Effector memory CD8-positive, alpha-beta T cell (primary cell): ENCODE measurements around the gene COPS9.

Experiments used
- ATAC-seq: fragments of 150-1000 bp; cut with Tn5 transposase; replicated peaks from 2 replicates; pipeline ENCODE4 v1.10.0; 2021; ENCODE audit warnings: mild to moderate bottlenecking, moderate library complexity
- DNase-seq, 3 experiments: peaks; one replicate each; pipeline ENCODE4 v3.0.0; 2021
- H3K27ac Mint-ChIP-seq, 2 donors: one replicate each; pipeline ENCODE4 v1.8.0; 2022; ENCODE audit warnings: mild to moderate bottlenecking in 2 of 2, mixed read lengths in 2 of 2, moderate library complexity in 2 of 2
- H3K27me3 Mint-ChIP-seq, 2 donors: one replicate each; pipeline ENCODE4 v1.8.0; 2022; ENCODE audit warnings: mixed read lengths in 2 of 2
- H3K36me3 Mint-ChIP-seq: one replicate; pipeline ENCODE4 v1.8.0; 2022; ENCODE audit warnings: mild to moderate bottlenecking, moderate library complexity, mixed read lengths; ENCODE audit not compliant: insufficient read depth
- H3K4me1 Mint-ChIP-seq, 2 donors: one replicate each; pipeline ENCODE4 v1.8.0; 2022; ENCODE audit warnings: low read depth in 2 of 2, mixed read lengths in 2 of 2
- H3K4me3 Mint-ChIP-seq, 2 donors: one replicate each; pipeline ENCODE4 v1.8.0; 2022; ENCODE audit warnings: mild to moderate bottlenecking in 2 of 2, mixed read lengths in 2 of 2, moderate library complexity in 2 of 2
- H3K9me3 Mint-ChIP-seq, 2 donors: one replicate each; pipeline ENCODE4 v1.8.0; 2022; ENCODE audit warnings: mixed read lengths in 2 of 2

Gene COPS9

GRCh38 chr2:240131941-240132650 is 4.0 kb downstream of the COPS9 start:
- Mint-ChIP-seq H3K4me1 (peaks cover 23 to 25% of the 10 kb centered on the region in 2 donors), H3K4me3 (no peak overlapping the region), H3K27ac (no peak overlapping the region), H3K36me3 (peaks cover 24% of the 10 kb centered on the region), H3K27me3 (no peaks in the 10 kb centered on the region), H3K9me3 (no peaks in the 10 kb centered on the region)
- DNase-seq (no peak), ATAC-seq (no peak)

GRCh38 chr2:240131296-240131695 is 4.8 kb downstream of the COPS9 start:
- ATAC-seq (no peak), DNase-seq (no peak)
- Mint-ChIP-seq H3K27ac (no peak overlapping the region), H3K36me3 (peaks cover 24% of the 10 kb centered on the region), H3K4me1 (peaks cover 19 to 22% of the 10 kb centered on the region in 2 donors), H3K27me3 (no peaks in the 10 kb centered on the region), H3K9me3 (no peaks in the 10 kb centered on the region), H3K4me3 (no peak overlapping the region)

- H3K36me3 Mint-ChIP-seq: peaks cover 24% of the 10 kb centered on the region
- no peaks in the 10 kb centered on the region for H3K27me3 Mint-ChIP-seq
- H3K4me1 Mint-ChIP-seq: peaks cover 14 to 21% of the 10 kb centered on the region in 2 donors
- ATAC-seq (no peak), DNase-seq (no peak)
- H3K9me3 Mint-ChIP-seq: no peaks in the 10 kb centered on the region
- no peak overlapping the region for H3K4me3 Mint-ChIP-seq
- no peak overlapping the region for H3K27ac Mint-ChIP-seq
These were observed 5.5 kb downstream of the COPS9 start for GRCh38 chr2:240130393-240131195.

- DNase-seq (no peak), ATAC-seq (no peak)
- no peak overlapping the region for H3K4me3 Mint-ChIP-seq
- no peak overlapping the region for H3K27ac Mint-ChIP-seq
- no peaks in the 10 kb centered on the region for H3K27me3 Mint-ChIP-seq
- peaks cover 24% of the 10 kb centered on the region for H3K36me3 Mint-ChIP-seq
- peaks cover 7 to 14% of the 10 kb centered on the region in 2 donors for H3K4me1 Mint-ChIP-seq
- no peaks in the 10 kb centered on the region for H3K9me3 Mint-ChIP-seq
These were observed 6.2 kb downstream of the COPS9 start for GRCh38 chr2:240129731-240130392.

GRCh38 chr2:240129311-240129710 is 6.8 kb downstream of the COPS9 start:
- H3K27ac Mint-ChIP-seq: no peak overlapping the region
- H3K4me3 Mint-ChIP-seq: no peak overlapping the region
- peaks cover 3 to 8% of the 10 kb centered on the region in 2 donors for H3K4me1 Mint-ChIP-seq
- no peaks in the 10 kb centered on the region for H3K27me3 Mint-ChIP-seq
- DNase-seq (no peak), ATAC-seq (no peak)
- no peaks in the 10 kb centered on the region for H3K9me3 Mint-ChIP-seq
- H3K36me3 Mint-ChIP-seq: peaks cover 21% of the 10 kb centered on the region

- Mint-ChIP-seq H3K9me3 (no peaks in the 10 kb centered on the region), H3K27ac (no peak overlapping the region), H3K27me3 (no peaks in the 10 kb centered on the region), H3K4me1 (peaks cover 3 to 6% of the 10 kb centered on the region in 2 donors), H3K4me3 (no peak overlapping the region), H3K36me3 (peaks cover 19% of the 10 kb centered on the region)
- ATAC-seq (no peak), DNase-seq (no peak)
These were observed 7.4 kb downstream of the COPS9 start for GRCh38 chr2:240128608-240129145.

- DNase-seq (no peak), ATAC-seq (no peak)
- Mint-ChIP-seq H3K4me3 (no peak overlapping the region), H3K27ac (peak overlapping the region in 1 of 2 donors; percentile 77), H3K4me1 (peaks cover 3% of the 10 kb centered on the region in 2 donors), H3K27me3 (no peaks in the 10 kb centered on the region), H3K36me3 (peaks cover 13% of the 10 kb centered on the region), H3K9me3 (no peaks in the 10 kb centered on the region)
These were observed 8.0 kb downstream of the COPS9 start for GRCh38 chr2:240127911-240128607.

- DNase-seq (no peak), ATAC-seq (no peak)
- no peaks in the 10 kb centered on the region for H3K9me3 Mint-ChIP-seq
- H3K4me3 Mint-ChIP-seq: no peak overlapping the region
- peaks cover 9% of the 10 kb centered on the region for H3K36me3 Mint-ChIP-seq
- peaks cover 3% of the 10 kb centered on the region in 2 donors for H3K4me1 Mint-ChIP-seq
- no peaks in the 10 kb centered on the region for H3K27me3 Mint-ChIP-seq
- no peak overlapping the region for H3K27ac Mint-ChIP-seq
These were observed 8.8 kb downstream of the COPS9 start for GRCh38 chr2:240127191-240127750.

GRCh38 chr2:240126731-240127130 is 9.4 kb downstream of the COPS9 start:
- H3K36me3 Mint-ChIP-seq: peaks cover 5% of the 10 kb centered on the region

GRCh38 chr2:240125742-240126141 is 10.4 kb downstream of the COPS9 start:
- Mint-ChIP-seq H3K27ac (no peak overlapping the region), H3K27me3 (no peaks in the 10 kb centered on the region), H3K4me1 (peaks cover 0 to 3% of the 10 kb centered on the region in 2 donors), H3K9me3 (no peaks in the 10 kb centered on the region), H3K36me3 (no peaks in the 10 kb centered on the region), H3K4me3 (no peak overlapping the region)
- DNase-seq (no peak), ATAC-seq (no peak)

More at GRCh38 chr2:240126731-240127130, 9.4 kb downstream of the COPS9 start:
- no peaks in the 10 kb centered on the region for H3K9me3 Mint-ChIP-seq
- H3K27me3 Mint-ChIP-seq: no peaks in the 10 kb centered on the region
- no peak overlapping the region for H3K27ac Mint-ChIP-seq
- no peak overlapping the region for H3K4me3 Mint-ChIP-seq
- ATAC-seq (no peak), DNase-seq (no peak)
- peaks cover 3% of the 10 kb centered on the region in 2 donors for H3K4me1 Mint-ChIP-seq

- Mint-ChIP-seq H3K4me1 (peaks cover 0 to 3% of the 10 kb centered on the region in 2 donors), H3K27me3 (no peaks in the 10 kb centered on the region), H3K9me3 (no peaks in the 10 kb centered on the region), H3K4me3 (no peak overlapping the region), H3K36me3 (no peaks in the 10 kb centered on the region), H3K27ac (no peak overlapping the region)
- ATAC-seq: no peak
- no peak for DNase-seq
These were observed 11.5 kb downstream of the COPS9 start for GRCh38 chr2:240124651-240125030.

- Mint-ChIP-seq H3K4me1 (peaks cover 0 to 3% of the 10 kb centered on the region in 2 donors), H3K4me3 (no peak overlapping the region), H3K9me3 (no peaks in the 10 kb centered on the region), H3K27me3 (no peaks in the 10 kb centered on the region), H3K27ac (no peak overlapping the region), H3K36me3 (no peaks in the 10 kb centered on the region)
- ATAC-seq (no peak), DNase-seq (no peak)
These were observed 12.1 kb downstream of the COPS9 start for GRCh38 chr2:240123821-240124650.
